GM15510 (cell line): ENCODE results near the gene GCNT1.

Source experiments
- POLR2A ChIP-seq: IDR thresholded peaks from 3 replicates; pipeline ENCODE4 v1.6.1; 2011; ENCODE audit warnings: borderline replicate concordance; ENCODE audit not compliant: insufficient read length; ENCODE audit errors: extremely low read depth

GCNT1 gene

DNA sequence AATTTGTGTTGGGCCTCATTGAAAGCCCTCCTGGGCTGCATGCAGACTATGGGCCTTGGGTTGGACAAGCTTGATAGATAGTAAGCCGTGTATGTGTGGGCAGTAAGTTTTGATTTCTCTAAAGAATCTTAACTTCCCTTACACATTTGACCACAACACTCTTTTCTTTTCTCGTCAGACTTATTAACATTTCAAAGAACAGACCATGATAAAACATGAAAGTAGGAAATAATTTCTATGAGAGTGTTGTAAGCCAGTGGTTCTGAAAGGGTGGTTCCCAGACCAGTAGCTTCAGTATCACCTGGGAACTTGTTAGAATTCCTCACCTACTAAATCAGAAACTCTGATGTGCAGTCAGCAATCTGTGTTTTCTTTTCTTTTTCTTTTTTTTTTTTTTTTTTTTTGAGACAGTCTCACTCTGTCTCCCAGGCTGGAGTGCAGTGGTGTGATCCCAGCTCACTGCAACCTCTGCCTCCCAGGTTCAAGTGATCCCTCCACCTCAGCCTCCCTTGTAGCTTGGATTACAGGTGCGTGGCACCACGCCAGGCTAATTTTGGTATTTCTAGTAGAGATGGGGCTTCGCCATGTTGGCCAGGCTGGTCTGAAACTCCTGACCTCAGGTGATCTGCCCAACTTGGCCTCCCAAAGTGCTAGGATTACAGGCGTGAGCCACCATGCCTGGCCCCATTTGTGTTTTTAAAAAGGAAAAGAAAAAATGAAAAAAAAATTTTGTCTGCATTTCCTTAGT is 20.0 kb upstream of the GCNT1 start:
- no peak for TF ChIP-seq POLR2A

DNA sequence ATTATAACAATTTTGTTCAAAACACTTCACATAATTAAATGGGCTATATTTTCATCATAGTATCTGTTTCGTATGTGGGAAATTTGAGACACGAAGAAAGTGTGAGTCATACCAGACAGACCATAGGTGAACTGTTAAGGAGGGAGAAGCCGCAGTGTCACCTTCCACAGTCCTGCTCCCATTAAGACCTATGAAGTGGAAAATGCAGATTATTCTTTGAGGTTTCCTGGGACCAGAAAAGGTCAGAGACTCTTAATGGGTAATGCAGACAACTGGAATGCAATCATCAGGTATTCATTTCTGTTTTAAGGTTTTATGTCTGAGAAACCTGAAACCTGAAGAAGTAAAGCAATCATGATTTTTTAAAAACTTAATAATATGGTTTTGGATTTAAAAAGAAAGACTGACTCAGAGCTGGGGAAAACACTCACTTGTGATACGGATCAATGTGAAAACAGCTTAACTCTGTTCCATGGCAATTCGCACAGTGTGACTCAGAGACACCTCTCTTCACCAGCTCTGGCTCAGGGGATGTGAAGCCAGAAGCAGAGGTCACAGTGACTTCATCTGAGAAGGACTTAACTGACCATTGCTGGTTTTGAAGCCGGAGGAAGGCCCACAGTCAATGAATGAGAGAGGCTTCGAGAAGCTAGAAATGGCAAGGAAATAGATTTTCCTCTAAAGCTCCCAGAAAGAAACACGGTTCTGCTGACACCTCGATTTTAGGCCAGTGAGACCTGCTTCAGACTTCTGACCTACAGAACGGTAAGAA is 17.2 kb upstream of the GCNT1 start:
- no peak for TF ChIP-seq POLR2A

DNA sequence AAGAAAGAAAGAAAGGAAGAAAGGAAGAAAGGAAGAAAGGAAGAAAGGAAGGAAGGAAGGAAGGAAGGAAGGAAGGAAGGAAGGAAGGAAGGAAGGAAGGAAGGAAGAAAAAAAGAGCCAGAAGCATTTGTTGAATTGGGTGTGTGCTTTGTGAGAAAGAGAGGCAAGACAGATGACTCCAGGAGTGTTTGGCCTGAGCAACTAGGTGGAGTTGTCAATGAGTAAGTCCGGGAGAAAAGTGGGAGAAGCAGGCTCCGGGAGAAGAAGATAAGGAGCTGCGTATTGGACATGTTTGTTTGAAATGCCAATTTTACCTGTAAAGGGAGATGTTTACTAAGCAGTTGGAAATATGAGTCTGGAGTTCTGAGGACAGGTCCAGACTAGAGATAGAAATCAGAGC is 15.1 kb upstream of the GCNT1 start:
- no peak for TF ChIP-seq POLR2A

DNA sequence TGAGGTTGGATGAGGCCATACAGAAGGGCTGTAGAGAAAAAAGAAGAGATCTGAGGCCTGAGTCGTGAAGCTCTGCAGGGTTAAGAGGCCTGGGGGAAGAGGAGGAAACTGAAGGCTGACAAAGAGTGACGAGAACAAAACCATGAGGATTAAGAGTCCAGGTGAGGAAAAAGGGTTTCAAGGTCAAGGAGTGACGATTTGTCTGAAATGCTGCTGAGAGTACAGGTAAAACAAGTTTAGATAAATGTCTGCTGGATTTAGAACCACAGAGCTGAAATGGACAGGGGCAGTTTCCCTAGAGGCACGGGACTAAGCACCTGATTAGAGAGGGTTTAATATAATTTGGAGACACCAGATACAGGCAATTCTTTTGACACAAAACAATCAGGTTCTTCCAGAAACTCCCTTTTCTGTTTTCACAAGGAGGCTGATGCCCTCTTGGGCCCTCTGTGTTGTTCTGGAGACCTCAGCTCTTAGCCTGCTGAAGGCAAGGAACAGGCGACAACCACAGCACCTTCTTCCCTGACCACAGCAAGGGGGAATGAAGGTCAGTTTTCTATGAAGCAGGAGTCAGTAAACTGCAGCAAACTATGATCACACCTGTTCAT is 14.6 kb upstream of the GCNT1 start:
- TF ChIP-seq POLR2A: no peak

DNA sequence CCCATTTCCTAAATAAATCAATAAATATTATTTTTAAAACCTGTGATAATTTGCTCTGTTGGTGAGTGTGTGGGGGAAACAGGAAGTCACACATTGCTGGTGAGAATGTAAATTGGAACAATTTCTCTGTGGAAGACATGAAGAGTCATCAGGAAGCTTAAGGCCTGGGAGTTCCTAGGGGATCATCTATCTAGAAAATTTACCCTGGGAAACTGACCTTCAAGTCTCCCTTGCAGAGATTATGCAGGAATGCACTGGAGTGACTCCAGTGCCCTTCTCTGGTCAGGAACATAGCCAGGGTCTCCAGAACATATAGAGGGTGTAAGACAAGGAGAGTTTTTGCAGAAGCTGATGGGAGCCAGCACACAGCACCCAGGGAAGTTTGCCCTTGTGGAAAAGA is 13.0 kb upstream of the GCNT1 start:
- TF ChIP-seq POLR2A: no peak

DNA sequence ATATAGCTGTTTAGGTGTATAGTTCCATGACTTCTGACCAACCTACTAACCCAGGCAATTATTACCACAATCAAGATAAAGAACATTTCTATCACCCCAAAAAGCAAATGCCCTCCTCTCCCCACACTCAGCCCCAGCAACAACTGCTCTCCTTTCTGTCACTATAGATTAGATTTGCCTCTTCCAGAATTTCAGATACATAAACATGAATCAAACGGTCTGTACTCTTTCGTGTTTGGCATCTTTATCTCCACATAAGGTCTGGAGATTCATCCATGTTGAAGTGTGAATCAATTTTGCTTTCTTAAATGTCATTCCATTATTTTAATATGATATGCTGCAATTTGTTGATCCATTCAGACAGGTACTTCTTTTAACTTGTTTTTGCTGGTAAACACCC is 10.5 kb upstream of the GCNT1 start:
- no peak for TF ChIP-seq POLR2A

DNA sequence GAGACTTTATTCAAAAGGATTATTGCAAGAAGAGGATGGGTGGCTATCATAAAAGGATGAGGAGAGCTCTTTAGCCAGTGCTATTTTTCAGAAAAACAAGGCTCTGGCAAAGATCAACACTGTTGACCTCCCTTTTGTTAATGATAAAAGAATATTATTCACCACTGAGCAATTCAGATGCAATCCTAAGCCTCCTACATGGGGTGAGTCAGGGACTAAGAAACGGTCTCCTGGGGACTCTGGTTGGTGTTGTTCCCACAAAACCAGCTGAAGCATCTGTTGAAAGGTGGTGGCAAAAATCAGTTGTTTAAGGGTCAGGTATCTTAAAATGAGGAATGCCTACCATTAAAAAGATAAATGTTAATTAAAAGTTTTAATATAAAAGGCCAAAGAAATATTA is 7.7 kb upstream of the GCNT1 start:
- TF ChIP-seq POLR2A: no peak

DNA sequence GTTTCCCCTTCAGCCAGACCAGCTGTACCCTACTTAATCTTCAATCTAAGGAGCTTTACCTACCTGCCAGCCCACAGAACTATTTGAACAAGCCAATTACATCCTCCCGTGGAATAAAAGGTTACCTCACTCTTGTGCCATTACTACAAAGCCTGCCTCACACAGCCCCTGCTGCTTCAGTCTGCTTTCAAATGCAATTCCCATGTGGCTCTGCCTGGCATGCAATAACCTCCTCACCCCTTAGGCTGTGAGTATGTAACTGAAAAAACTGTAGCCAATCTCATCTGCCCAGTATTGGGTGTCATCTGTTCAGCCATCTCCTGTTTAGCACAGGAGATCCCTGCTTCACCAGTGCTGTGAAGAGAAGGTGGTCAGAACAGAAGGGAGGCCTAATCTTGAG is 6.1 kb upstream of the GCNT1 start:
- TF ChIP-seq POLR2A: no peak

DNA sequence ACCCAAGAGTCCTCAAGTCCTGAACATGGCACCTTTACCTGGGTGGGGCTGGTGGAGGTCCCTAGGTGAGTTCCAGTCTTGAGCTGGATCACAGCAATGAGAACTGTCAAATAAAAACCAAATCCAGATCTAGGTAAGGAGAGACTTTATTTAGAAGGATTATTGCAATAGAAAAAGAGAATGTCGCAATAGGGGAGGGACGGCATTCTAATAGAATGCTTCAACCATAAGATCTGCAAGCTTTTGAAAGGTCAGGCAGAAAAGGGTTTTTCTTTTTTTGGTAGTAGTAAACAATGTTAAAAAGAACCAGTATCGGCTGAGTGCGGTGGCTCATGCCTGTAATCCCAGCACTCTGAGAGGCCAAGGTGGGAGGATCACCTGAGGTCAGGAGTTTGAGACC is 5.2 kb upstream of the GCNT1 start:
- TF ChIP-seq POLR2A: no peak

DNA sequence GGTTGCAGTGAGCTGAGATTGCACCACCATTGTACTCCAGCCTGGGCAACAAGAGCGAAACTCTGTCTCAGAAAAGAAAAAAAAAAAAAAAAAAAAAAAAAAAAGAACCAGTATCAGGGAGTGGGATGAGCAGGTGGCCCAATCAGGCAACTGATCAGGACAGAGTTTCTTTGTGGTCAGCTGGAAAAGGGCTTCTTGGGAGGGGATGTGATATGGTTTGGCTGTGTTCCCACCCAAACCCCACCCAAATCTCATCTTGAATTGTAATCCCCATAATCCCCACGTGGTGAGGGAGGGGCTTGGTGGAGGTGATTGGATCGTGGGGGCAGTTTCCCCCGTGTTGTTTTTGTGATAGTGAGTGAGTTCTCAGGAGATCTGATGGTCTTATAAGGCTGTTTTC is 4.7 kb upstream of the GCNT1 start:
- no peak for TF ChIP-seq POLR2A

DNA sequence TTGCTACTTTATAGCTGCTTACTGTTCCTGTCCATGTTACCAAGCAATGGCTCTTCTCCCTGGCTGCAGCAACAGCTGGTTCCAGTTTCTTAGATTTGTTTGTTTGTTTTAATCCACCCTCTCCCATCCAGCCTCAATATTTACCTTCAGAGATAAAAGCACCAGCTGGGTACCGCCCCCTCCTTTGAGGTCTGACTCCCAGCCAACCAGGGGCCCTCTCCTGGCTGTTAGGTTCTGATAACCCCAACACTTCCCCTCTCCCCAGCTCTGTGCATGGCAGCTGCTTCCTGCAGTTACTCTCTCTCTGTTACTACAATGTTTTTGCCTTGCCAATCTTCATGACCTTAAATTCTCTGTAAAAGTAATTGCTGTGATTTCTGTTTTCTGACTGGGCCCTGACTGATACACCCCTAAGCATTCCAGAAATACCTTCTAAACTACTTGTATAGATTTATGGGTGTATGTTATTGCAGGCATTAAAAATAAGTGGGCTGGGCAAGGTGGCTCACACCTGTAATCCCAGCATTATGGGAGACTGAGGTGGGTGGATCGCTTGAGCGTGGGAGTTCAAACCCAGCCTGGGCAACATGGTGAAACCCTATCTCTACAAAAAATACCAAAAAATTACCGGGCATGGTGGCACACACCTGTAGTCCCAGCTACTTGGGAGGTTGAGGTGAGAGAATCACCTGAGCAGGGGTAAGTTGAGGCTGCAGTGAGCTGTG is 2.6 kb upstream of the GCNT1 start:
- no peak for TF ChIP-seq POLR2A

DNA sequence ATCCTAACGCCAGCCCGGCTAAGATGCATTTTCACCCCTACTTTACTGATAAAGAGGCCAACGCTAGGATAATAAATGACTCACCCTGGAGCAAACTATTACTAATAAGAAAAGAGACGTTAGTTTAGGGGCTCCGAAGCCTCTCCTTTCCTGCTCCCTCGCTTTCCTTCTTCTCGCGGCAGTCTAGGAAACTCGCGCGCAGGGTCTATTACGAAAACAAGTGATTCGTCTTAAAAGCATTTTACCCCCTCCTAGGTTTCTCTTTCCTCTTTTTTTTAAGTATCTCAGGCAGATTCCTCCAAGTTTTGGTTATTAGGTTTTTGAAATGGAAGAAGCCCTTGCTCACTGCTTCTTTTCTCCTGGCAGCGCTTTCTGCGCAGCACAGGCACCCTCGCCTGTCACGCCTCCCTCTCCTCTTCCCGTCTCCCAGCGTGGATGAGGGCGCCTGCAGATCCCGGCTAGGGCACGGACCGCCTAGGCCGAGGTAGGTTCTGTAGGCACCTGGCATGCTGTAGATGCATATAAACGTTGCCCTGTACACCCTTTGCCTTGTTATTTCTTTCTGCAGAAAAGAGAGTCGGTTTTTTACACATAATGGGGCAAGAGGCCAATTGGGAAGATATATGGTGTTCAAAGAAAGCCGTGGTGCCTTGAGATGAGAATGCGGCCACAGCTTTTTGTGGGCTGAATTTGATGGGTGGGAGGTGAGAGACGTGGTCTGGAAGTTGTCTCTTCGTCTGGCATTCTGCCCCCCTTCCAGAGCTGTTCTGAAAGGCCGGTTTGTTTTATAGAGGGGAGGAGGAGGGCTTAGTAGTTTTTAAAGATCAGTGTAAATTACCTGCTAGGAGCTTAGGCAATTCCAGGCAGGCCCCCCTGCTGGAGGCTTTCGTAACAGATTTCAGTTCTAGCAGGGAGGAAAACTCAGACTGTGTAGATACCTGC is 983 bp downstream of the GCNT1 start:
- TF ChIP-seq POLR2A: no peak

DNA sequence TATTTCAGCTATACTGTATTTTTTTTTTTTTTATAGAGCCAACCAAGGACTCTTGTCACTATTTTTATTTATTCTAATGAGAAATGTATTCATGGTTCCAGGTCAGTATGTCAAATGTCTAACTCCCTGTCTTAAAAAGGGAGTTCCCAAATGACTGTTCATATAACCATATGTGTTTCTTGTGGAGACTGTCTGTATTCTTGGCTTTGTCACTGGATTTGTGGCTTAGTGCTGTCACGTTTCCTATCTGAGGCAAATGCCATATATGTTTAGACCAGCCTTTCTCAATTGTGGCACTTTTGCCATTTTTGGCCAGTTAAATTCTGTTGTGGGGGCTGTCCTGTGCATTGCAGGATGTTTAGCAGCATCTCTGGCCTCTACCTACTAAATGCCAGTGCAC is 3.1 kb downstream of the GCNT1 start:
- no peak for TF ChIP-seq POLR2A

DNA sequence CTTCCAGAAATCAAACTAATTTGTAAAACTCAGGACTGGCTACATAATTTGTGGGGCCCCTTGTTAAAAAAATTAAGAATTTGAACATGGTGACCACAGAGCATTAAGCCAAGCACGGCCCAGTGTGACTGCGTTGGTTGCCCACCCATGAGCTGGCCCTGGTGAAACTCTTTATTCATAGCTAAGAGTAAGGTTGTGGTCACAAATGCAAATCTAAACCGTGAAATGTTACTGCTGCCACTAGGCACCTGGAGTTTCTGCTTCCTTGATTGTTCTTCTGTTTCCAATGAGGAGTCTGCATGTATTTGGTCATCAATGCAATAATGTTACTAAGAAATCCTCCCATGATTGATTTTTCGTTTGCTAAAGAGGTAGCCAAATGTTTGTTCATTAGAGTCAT is 4.2 kb downstream of the GCNT1 start:
- TF ChIP-seq POLR2A: no peak

DNA sequence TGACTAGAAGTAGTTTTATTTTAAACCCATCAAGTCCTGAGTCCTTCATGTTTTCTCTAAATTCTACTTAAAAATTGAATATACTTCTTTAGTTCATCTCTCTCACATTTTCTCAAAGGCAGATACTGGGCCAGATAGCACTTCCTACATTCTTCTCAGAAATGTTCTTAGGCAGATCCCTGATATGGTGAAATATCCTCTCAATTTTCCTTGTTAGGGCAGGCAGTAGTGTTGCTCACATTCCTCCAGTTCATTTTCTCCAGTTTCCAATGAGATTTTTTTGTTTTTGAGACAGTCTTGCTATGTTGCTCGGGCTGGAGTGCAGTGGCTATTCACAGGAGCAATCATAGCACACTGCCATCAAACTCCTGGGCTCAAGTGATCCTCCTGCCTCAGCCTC is 5.7 kb downstream of the GCNT1 start:
- TF ChIP-seq POLR2A: no peak
